Stimulated activated CD4-positive, alpha-beta T cell treated with anti-CD3 and anti-CD28 coated beads, TNF-alpha, amount 100 ng/mL, for 48 hours (primary cell): ENCODE measurements around the gene HSD3B1.
A peak's percentile ranks its signal among the peaks of the same experiment; 100 is the strongest.
"Not testable (repeated sequence)": the region's sequence is repeated elsewhere in the genome, so short reads cannot be mapped to it uniquely, and the experiment has no call there.

Experiments
- DNase-seq, 3 donors: peaks; one replicate each; pipeline ENCODE4 v3.0.0-alpha.2; 2020; ENCODE audit warnings: low read depth in 3 of 3

HSD3B1 gene

GRCh38 chr1:119490925-119491324 is 16.1 kb upstream of the HSD3B1 start:
- DNase-seq: no peak

DNA sequence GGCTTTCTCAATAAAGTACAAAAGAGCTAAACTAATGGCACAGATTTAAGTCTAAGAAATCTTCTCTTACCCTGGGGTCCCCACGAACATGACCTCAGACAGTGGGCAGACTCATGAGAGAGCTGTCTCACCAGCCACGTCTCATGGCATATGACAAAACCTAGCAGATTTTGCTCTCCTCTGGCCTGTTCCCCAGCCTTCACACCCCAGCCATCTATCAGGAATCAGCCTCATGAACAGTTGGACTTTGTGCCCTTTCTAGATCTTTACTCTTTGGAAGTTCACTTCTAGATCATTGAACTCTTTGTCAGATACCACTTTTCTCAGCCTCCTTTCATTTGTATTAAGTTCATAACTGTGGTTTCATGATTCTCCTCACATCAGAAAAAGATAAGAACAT is 14.2 kb upstream of the HSD3B1 start:
- no peak for DNase-seq

DNA sequence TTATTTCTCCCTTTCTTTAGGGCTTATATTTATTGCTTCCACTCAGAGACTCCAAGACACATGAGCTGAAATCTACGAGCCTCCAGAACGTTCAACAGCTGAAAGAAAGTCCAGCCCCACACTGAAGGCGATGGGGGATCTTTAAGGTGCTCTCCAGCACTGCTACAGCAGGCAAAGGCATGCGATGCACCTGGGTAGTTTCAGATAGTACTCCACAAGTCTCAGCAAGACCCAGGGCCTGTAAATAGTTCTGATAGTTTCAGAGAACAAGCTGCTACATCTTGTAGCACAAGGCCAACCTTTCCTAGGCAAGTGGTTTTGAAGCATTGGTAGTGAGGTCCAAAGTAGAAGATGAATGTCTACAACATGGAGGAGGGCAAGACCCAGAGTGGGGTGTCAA is 2.2 kb upstream of the HSD3B1 start:
- no peak for DNase-seq

GRCh38 chr1:119510046-119510445 is 3.0 kb downstream of the HSD3B1 start:
- DNase-seq: no peak

DNA sequence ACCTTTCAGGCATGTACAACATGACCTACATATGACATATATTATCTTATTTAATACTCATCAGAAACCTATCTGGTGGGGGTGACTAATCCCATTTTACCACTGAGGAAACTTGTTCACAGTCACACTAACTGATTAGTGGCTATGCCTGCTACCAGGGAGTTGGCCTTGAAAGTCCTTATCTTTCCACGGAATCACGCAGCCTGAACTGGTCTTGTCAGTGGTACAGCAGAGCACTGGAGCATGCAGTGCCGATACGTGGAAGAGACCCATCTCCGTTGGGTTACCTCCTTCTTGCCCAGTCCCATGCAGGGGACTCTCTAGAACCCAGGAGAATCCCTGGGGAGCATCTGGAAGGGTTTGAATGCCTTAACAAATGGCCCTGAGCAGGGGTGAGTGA is 8.2 kb downstream of the HSD3B1 start:
- no peak for DNase-seq

DNA sequence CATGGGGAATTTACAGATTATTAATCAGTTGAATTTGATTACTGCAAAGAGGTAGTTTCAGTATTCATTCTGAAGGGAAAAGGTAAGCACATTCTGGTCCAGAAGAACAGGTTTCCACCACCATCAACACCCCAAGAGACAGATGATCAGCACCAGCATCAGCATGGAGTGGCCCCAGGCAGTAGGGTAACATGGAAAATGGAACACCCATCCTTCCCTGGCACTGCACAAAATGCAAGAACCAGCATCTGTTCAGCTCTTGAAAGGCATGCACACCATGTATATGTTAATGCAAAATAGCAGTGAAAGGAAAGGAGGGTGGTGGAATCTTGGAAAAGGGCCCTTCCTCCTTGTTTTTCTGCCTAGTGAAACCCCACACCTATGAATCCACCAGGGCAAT is 9.2 kb downstream of the HSD3B1 start:
- no peak for DNase-seq

DNA sequence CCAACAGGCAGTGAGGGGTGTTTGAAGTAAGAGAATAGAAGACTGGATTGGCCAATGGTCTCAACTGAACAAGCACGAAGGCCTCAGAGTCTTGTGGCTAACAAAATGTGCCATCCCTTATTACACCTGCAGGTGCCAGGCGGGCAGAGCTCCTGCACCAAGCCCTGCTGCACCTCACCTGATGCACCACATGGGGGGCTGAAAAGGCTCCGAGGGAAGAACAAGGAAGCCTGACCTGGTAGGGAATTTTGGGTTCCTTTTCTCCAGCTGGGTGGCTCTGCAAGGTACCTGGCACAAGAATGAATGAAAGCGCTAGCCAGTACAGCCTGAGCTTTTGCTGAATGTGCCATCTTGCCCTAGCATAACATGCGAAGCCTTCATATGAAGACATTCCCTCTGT is 9.7 kb downstream of the HSD3B1 start:
- DNase-seq: no peak

DNA sequence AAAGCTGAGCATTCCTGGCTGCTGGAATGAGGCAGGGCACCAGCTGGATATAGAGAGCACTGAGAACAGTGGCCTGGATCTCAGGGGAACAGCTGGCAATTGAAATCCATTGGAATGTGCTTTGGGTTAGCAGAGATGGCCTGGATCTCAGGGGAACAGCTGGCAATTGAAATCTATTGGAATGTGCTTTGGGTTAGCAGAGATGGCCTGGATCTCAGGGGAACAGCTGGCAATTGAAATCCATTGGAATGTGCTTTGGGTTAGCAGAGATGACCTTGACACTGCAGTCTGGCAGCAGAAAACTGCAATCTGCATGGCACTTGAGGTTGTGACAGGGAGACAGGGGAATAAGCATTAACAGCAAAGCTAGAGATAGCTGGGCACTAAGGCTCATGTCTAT is 10.7 kb downstream of the HSD3B1 start:
- not testable (repeated sequence) for DNase-seq

DNA sequence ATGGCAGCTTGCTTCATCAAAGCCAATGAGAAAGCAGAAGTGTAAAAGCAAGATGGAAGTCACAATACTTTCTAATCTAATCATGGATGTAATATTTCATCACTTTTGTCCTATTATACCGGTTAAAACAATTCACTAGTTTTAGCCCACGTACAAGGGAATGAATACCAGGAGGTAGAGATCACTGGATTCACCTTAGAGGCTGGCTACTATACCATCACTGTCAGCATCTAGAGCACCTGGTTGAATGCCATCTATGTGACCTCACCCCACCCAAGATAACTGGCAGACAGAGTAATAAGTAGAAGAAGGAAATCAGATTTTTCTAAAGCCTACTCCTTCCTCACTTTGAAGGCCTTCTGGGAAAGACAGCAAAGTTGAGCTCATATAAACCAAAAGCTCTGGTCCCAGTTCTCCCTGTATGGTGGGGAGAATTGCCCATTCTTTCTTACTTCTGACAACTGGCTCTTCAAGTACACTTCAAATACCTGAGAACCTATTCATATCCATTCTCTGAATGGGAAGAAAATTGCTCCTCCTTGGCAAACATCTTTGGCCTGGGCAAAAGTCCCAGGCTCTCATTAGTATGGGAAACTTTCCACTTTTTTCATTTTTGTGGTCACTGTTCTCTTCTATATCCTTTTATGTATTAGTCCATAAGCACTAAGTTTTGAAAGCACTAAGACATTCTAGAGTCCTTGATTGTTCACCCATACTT is 24.8 kb downstream of the HSD3B1 start:
- DNase-seq: no peak

DNA sequence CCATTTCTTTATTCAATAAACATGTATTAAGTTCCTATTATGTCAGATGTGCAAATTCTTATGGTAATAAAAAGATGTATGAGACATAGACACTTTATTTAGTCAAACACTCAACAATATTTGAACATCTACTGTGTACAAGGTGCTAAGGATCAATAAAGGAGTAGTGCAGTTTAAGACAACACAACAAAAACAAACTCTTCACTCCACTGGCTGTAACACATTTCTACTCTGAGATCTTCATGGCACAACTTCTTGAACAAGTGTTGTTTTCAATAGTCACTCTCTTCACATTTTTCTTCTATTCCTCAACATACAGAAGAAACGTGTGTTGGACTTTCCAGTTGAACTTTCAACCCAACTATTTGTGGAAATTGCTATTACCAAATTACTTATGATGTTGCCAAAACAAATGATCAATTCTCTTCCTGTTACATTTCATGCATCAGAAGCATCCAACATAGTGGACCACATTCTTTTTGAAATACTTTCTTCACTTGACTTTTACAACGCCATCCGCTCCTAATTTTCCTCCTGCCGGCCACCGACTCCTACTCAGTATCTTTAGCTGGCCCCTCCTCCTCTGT is 25.4 kb downstream of the HSD3B1 start:
- no peak for DNase-seq

DNA sequence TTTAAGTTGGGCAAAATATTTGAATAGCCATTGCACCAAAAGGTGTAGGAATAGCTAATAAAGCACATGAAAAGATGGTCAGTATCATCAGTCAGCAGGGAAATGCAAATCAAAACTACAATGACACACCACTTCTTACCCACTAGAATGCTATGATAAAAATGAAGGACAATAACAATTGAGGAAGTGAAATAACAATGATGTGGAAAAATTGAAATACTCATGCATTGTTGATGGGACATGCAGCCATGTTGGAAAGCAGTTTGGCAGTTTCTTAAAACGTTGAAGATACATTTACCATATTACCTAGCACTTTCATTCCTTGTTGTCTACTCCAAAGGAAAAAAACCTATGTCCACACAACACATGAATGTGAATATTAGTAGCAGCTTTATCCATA is 28.4 kb downstream of the HSD3B1 start:
- no peak for DNase-seq

- no peak for DNase-seq
Measured at GRCh38 chr1:119537966-119538365, 31.0 kb downstream of the HSD3B1 start.

GRCh38 chr1:119539636-119540035 is 32.6 kb downstream of the HSD3B1 start:
- no peak for DNase-seq

DNA sequence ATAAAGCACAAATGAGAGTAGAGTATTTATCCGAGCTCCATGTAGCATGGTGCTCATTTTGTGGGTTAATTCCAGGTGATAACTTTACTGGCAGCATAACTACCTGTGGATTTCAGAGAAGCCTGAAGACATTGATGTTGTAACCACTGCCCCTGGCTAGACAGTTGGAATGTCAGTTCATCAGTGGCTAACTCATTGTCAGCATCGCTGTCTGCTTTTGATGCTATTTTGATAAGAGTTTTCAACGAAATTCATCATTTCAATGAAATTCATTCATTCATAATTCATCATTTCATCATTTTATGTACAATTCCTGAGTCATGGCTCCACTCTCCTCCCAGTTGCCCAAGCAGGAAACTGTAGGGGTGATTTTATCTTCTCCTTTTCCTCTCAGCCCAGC is 34.4 kb downstream of the HSD3B1 start:
- DNase-seq: no peak

DNA sequence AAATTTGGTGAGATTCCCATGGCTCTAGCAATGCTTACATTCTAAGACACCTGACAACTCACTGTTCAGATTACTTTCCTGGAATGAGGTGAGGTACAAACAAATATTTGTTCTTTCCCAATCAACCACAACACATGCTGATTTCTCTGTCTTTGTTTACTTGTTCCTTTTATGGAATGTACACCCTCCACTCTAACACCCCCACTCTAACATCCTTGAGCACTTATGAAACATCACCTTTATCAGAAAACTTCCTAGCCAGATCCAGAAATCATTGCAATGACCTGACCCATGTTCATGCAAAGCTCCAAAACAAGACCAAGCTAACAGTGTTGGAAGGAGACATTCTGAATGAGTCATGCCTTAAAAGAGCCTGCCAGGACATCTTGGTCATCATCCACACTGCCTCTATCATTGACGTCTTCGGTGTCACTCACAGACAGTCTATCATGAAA is 35.5 kb downstream of the HSD3B1 start:
- DNase-seq: no peak

GRCh38 chr1:119544165-119544762 is 37.3 kb downstream of the HSD3B1 start:
- no peak for DNase-seq

GRCh38 chr1:119546641-119547040 is 39.6 kb downstream of the HSD3B1 start:
- no peak for DNase-seq

DNA sequence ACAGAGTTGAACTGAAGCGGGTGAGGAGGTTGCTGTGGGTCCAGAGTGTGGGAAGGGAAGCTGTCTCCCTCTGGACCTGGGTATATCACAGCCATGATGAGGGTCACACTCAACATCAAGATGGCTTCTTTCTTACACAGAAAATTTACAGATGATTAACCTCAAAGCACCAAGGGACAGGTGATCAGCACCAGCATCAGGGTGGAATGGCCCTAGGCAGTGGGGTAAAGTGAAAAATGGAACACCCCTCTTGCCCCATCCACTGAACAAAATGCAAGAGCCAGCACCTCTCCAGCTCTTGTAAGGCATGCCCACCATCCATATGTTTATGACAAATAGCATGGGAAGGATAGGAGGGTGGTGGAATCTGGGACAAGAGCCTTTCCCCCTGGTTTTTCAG is 40.3 kb downstream of the HSD3B1 start:
- DNase-seq: no peak

DNA sequence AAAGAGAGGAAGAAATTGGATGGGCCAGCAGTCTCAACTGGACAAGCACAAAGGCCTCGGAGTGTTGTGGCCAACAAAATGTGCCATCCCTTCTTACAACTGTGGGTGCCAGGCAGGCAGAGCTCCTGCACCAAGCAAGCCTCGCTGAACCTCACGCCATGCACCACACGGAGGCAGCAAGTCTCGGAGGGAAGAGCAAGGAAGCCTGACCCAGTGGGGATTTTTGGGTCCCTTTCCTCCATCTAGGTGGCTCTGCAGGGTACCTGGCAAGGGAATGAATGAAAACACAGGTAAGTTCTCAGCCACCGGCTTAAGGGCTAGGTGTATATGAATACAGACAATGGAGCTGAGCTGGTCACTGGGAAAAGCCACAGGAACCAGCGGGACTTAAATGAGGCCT is 40.8 kb downstream of the HSD3B1 start:
- DNase-seq: no peak

DNA sequence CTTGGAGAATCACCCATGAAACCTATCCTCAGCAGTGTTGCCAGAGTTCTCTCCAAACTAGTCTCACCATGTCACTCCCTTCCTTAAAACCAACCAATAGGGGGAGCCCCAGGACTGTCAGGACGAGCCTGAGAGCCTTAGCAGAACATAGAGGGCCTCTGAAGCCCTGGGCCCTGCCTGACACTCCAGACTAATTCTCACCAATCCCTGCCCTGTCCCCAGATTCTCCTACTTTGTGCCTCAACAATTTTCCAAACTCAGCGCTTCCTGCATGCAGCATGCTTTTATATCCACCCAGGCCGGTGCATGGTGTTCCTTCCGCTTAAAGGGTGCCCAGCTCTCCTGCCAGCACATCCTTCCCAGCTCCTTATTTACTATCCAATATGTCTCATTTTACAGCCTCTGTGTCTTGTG is 42.7 kb downstream of the HSD3B1 start:
- DNase-seq: peak in 2 of 3 donors; percentile 4 to 14

DNA sequence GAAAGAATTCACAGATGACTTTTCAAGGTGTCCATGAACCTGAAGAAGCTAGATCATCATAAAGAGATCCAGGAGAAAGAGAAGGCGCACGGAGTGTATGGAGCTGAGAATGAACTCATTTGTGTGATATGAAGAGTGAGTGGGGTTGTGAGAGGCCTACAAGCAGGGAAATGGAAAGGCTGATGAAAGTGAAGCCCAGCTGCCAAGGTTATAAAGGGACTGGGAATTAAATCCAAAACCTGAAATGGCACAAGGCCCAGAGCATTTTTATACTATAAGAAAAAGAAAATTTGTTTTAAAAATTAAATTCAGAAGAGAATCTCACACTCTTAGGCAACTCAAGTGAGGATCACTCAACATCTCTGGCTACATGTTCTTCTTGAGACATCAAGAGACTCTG is 43.4 kb downstream of the HSD3B1 start:
- no peak for DNase-seq

DNA sequence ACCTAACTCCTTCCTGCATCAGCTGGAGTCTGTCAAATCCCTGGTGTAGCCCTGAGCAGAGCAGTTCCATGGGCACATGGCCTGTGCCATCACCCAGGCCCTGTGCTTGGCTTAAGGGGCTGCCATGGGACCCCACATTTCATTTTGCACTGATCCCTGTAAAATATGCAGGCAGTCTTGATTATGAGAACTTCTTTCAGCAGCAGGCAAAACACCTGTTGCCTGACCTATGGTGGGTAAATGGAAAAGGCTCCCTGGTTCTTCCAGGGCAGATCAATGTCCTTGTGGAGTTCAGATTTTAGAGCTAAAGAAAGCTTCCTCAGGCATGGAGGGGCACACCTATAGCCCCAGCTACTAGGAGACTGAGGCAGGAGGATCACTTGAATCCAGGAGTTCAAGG is 44.2 kb downstream of the HSD3B1 start:
- DNase-seq: no peak

DNA sequence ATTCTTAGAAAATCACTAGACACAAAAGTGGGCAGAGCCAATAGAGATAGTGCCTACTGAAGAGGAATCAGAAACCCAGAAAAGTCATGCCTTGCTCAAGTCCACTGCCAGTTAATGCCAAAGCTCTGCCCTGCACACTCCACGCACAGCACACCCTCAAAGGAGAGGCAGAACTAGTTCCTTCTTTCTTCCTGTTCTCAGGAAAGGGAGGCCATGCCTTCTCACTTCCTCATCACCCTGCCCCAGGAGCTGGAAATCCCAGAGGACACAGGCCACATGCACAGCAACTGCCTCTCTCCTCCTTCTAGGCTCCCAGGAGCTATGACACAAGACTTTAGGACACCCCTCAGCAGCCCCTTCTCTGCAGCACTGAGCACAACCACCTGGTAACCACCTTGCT is 45.6 kb downstream of the HSD3B1 start:
- DNase-seq: not testable (repeated sequence)
